Panc1 (cell line): ENCODE measurements around the gene C3orf49. TPM values are rescaled to one million over a fixed set of nuclear protein-coding genes. Genes with fewer than 3 reads are reported as not detected.
A peak's percentile ranks its signal among the peaks of the same experiment; 100 is the strongest.

ENCODE experiments used
- ATAC-seq: fragments of 200-7000 bp; cut with Tn5 transposase; 2 replicates; pipeline ENCODE4 v1.9.1; 2020; ENCODE audit warnings: mild to moderate bottlenecking, moderate library complexity
- BruUV-seq: library from RNA; stranded (reverse); fragments of 400-500 nt; replicated peaks from 2 replicates; lab custom pipeline; 2021; lab: Mats Ljungman, UMichigan
- CTCF ChIA-PET: fragments of 300-600 bp; sonication (Branson Sonifier 250); formaldehyde crosslinking; loops from one replicate; lab custom pipeline; 2022; ENCODE audit warnings: antibody characterized with exemption; lab: Charles Lee
- POLR2A ChIA-PET: fragments of 300-600 bp; sonication (Branson Sonifier 250); formaldehyde crosslinking; loops from one replicate; lab custom pipeline; 2022; ENCODE audit warnings: antibody characterized with exemption; lab: Charles Lee
- DNase-seq: peaks from one replicate; pipeline ENCODE4 v3.0.0-alpha.2; 2010; ENCODE audit warnings: low read depth, low spot score
- H3K27ac ChIP-seq: 2 replicates; pipeline ENCODE4 v1.5.1; 2011; ENCODE audit warnings: mild to moderate bottlenecking, low read length, inconsistent platforms
- H3K27me3 ChIP-seq: fragments of 200-500 bp; sonication (Bioruptor generic); 2 replicates; pipeline ENCODE4 v1.6.0; 2014; ENCODE audit warnings: low read length, inconsistent platforms; ENCODE audit not compliant: control insufficient read depth, insufficient read depth
- H3K36me3 ChIP-seq: fragments of 200-500 bp; sonication (Bioruptor generic); 2 replicates; pipeline ENCODE4 v1.5.1; 2014; ENCODE audit warnings: inconsistent platforms, mild to moderate bottlenecking, low read length, moderate library complexity; ENCODE audit not compliant: control insufficient read depth, insufficient read depth
- H3K4me1 ChIP-seq: 2 replicates; pipeline ENCODE4 v1.5.1; 2011; ENCODE audit warnings: inconsistent platforms, mild to moderate bottlenecking, low read length, moderate library complexity; ENCODE audit not compliant: control insufficient read depth, insufficient read depth
- H3K4me3 ChIP-seq, 2 experiments: 2 replicates each; pipeline ENCODE4 v1.5.1; 2011 to 2012; ENCODE audit warnings: low read depth in 2 of 2, low read length in 2 of 2, mild to moderate bottlenecking in 2 of 2, inconsistent platforms in 1 of 2, moderate library complexity in 1 of 2
- H3K9me3 ChIP-seq: fragments of 200-500 bp; sonication (Bioruptor generic); 2 replicates; pipeline ENCODE4 v1.5.1; 2014; ENCODE audit warnings: low read depth, mild to moderate bottlenecking, inconsistent platforms, low read length, moderate library complexity; ENCODE audit not compliant: control insufficient read depth, insufficient read depth
- POLR2AphosphoS5 ChIP-seq: IDR thresholded peaks from 2 replicates; pipeline ENCODE4 v1.6.1; 2012; ENCODE audit warnings: mild to moderate bottlenecking, low read depth, low read length, moderate library complexity
- SIN3A ChIP-seq: IDR thresholded peaks from 2 replicates; pipeline ENCODE4 v1.6.1; 2012; ENCODE audit warnings: low read depth, mild to moderate bottlenecking, low read length, moderate library complexity, borderline replicate concordance; ENCODE audit not compliant: insufficient read depth
- TCF7L2 ChIP-seq: IDR thresholded peaks from 2 replicates; pipeline ENCODE4 v1.6.1; 2011; ENCODE audit warnings: mild to moderate bottlenecking, low read depth, low read length, inconsistent platforms
- in situ Hi-C: cut with HindIII; loops from 2 replicates; pipeline ENCODE4 v1.10.0; 2016; ENCODE audit warnings: low sequenced_read_pairs, low pct_unique_long_range_greater_than_20kb
- intact Hi-C: fragments of 100-400 bp; cut with micrococcal nuclease; formaldehyde crosslinking; loops from one replicate; pipeline ENCODE4 v1.10.0; 2022; ENCODE audit not compliant: unreplicated experiment
- total RNA-seq: library from RNA; stranded (reverse); gene quantifications from one replicate; pipeline ENCODE4 v1.2.1, GENCODE V29; 2021; ENCODE audit not compliant: unreplicated experiment
- TF ChIP-seq, protein P1 (sequence below), 2 experiments: IDR thresholded peaks; 2 replicates each; pipeline ENCODE4 v1.6.1; 2011 to 2012; ENCODE audit warnings: low read depth in 2 of 2, control low read depth in 1 of 2, low read length in 1 of 2, mild to moderate bottlenecking in 1 of 2, moderate library complexity in 1 of 2; ENCODE audit not compliant: insufficient read depth in 1 of 2
- TF ChIP-seq, protein P2 (sequence below): fragments of 450-650 bp; IDR thresholded peaks from 2 replicates; pipeline ENCODE4 v1.5.1; 2017; ENCODE audit warnings: mild to moderate bottlenecking

Gene C3orf49
- total RNA-seq, 1 experiment from 2014 or later, result not detected

DNA sequence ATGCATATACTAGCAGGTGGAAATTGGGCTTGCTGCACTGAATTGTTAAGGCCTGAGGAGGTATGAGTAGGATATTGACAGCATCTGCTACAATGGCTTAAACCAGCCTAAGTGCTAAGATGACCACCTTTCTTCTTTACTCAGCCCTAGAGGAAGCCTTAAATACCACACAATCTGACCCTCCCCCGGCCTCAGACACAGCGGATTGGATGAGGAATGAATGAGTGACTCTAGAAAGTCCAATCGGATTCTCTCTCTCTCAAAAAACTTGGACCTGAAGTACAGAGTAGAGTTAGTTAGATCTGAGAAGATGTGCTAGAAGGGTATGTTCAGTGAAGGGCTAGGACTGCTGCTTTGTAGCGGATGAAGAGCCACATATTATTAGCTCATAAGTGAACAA lies 39.9 kb upstream of the C3orf49 start:
- no TSS peak for BruUV-seq
- intact Hi-C loops (no loop called here), in situ Hi-C loops (no loop called here)
- Histone ChIP-seq H3K4me1 (no peaks in the 10 kb centered on the region), H3K36me3 (no peaks in the 10 kb centered on the region), H3K27me3 (no peaks in the 10 kb centered on the region), H3K27ac (no peak overlapping the region), H3K9me3 (no peaks in the 10 kb centered on the region), H3K4me3 (no peak overlapping the region)
- ChIA-PET POLR2A (no interaction called here), CTCF (no interaction called here)
- TF ChIP-seq, protein P1, sequence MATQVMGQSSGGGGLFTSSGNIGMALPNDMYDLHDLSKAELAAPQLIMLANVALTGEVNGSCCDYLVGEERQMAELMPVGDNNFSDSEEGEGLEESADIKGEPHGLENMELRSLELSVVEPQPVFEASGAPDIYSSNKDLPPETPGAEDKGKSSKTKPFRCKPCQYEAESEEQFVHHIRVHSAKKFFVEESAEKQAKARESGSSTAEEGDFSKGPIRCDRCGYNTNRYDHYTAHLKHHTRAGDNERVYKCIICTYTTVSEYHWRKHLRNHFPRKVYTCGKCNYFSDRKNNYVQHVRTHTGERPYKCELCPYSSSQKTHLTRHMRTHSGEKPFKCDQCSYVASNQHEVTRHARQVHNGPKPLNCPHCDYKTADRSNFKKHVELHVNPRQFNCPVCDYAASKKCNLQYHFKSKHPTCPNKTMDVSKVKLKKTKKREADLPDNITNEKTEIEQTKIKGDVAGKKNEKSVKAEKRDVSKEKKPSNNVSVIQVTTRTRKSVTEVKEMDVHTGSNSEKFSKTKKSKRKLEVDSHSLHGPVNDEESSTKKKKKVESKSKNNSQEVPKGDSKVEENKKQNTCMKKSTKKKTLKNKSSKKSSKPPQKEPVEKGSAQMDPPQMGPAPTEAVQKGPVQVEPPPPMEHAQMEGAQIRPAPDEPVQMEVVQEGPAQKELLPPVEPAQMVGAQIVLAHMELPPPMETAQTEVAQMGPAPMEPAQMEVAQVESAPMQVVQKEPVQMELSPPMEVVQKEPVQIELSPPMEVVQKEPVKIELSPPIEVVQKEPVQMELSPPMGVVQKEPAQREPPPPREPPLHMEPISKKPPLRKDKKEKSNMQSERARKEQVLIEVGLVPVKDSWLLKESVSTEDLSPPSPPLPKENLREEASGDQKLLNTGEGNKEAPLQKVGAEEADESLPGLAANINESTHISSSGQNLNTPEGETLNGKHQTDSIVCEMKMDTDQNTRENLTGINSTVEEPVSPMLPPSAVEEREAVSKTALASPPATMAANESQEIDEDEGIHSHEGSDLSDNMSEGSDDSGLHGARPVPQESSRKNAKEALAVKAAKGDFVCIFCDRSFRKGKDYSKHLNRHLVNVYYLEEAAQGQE (IDR thresholded peaks at IDR 0.05; ENCODE audit: insufficient read depth in 1 of 2, low read depth in 2 of 2, low read length in 1 of 2), result no peak
- no peak for TF ChIP-seq SIN3A
- TF ChIP-seq, protein P2, sequence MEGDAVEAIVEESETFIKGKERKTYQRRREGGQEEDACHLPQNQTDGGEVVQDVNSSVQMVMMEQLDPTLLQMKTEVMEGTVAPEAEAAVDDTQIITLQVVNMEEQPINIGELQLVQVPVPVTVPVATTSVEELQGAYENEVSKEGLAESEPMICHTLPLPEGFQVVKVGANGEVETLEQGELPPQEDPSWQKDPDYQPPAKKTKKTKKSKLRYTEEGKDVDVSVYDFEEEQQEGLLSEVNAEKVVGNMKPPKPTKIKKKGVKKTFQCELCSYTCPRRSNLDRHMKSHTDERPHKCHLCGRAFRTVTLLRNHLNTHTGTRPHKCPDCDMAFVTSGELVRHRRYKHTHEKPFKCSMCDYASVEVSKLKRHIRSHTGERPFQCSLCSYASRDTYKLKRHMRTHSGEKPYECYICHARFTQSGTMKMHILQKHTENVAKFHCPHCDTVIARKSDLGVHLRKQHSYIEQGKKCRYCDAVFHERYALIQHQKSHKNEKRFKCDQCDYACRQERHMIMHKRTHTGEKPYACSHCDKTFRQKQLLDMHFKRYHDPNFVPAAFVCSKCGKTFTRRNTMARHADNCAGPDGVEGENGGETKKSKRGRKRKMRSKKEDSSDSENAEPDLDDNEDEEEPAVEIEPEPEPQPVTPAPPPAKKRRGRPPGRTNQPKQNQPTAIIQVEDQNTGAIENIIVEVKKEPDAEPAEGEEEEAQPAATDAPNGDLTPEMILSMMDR, result no peak
- TF ChIP-seq TCF7L2, result no peak
- no peak for TF ChIP-seq POLR2AphosphoS5
- DNase-seq (no peak), ATAC-seq (no peak)

DNA sequence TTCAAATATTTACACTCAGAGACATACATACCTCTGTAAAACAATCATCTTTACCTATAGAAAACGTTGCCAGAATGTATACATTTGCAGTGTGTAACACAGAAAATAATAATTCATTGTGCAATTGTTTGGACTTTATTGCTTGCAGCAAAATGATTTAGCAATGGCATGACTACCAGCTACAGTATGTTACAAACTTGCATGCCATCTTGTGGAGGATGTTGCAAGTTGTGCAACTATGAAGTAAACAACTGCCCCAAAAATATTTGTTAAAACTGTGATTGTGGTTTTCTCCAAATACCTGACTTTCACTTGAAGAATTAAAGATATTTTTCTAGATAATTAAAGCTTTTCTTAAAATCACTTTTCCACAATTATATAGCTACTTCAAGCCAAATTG lies 27.1 kb upstream of the C3orf49 start:
- TF ChIP-seq, protein P2, result peak; percentile 14; the same call in 1 of the 2 replicates
- TF ChIP-seq, protein P1 (IDR thresholded peaks at IDR 0.05; ENCODE audit: insufficient read depth in 1 of 2, low read depth in 2 of 2, low read length in 1 of 2), result no peak
- no peaks in the 10 kb centered on the region for H3K27me3 ChIP-seq
- ChIA-PET POLR2A (no interaction called here), CTCF (interaction anchor here (0.6 kb wide), 1 partner anchor 442 kb away, joined by 4 read pairs; no protein-coding TSS in a partner anchor)
- no peaks in the 10 kb centered on the region for H3K9me3 ChIP-seq
- ATAC-seq (no peak), DNase-seq (no peak)
- no peaks in the 10 kb centered on the region for H3K36me3 ChIP-seq
- H3K27ac ChIP-seq, result no peak overlapping the region
- H3K4me1 ChIP-seq, result no peaks in the 10 kb centered on the region
- no TSS peak for BruUV-seq
- intact Hi-C loops (no loop called here), in situ Hi-C loops (no loop called here)
- no peak overlapping the region for H3K4me3 ChIP-seq
